GM19468 (cell line): Measurements from ENCODE around the gene CREBZF.
A peak's percentile ranks its signal among the peaks of the same experiment; 100 is the strongest.

Experiments
- ATAC-seq: cut with Tn5 transposase; IDR thresholded peaks from one replicate; pipeline ENCODE4 v1.9.1; 2021; ENCODE audit warnings: mild to moderate bottlenecking, moderate library complexity, moderate number of reproducible peaks; ENCODE audit not compliant: unreplicated experiment; ENCODE audit errors: extremely low read depth

The CREBZF gene, protein sequence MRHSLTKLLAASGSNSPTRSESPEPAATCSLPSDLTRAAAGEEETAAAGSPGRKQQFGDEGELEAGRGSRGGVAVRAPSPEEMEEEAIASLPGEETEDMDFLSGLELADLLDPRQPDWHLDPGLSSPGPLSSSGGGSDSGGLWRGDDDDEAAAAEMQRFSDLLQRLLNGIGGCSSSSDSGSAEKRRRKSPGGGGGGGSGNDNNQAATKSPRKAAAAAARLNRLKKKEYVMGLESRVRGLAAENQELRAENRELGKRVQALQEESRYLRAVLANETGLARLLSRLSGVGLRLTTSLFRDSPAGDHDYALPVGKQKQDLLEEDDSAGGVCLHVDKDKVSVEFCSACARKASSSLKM

DNA sequence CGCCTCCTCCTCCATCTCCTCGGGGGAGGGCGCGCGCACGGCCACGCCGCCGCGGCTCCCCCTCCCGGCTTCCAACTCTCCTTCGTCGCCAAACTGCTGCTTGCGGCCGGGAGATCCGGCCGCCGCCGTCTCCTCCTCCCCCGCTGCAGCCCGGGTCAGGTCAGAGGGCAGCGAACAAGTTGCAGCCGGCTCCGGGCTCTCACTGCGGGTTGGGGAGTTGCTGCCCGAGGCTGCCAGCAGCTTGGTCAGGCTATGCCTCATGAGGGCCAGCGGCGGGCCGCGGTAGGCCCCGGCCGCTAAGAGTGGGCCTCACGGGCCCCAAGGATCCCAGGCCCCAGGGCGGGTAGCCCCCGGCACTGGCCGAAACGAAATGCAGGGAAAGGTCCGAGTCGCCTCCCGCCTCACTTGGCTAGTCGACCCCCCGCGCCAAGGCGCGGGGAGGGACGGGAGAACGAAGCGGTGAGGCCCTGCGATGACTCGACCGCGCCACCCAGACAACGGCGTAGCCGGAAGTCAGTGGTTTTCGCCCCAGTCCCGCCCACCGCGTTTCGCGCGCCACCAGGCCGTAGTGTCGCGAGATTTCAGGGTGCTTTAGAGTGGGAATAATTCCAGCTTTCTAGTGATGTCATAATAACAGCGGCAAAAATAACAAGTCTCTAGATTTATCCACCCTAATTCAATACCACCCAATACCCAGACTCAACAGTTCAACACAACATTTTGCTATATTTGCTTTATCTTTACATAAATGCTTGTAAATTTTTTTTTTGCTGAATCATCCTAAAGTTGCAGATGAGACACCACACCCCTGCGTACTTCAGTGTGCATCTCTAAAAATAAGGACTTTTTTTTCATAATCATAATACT is at the start of gene CREBZF:
CREBZF (minus strand) TSS at position 515 of the 867 bp plus-strand sequence; CDS start at position 261, 254 bp downstream.
- peak; percentile 75 for ATAC-seq

DNA sequence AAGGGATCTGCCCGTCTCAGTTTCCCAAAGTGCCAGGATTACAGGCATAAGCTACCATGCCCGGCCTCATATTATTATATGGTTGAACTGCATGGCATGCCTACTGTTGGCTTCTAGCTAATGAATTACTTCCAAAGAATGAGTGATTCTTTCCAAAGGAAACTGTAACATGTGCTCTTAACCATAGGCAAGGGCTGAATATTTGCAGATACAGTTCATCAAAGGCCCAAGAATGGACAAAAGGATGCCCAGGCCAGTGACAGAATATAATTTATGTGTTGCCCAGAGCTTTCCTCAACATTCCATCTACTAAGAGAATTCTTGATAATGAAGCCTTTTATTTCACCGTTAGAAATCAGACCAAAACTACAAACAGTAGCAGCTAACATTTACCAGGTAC is 48.0 kb upstream of the CREBZF start:
- ATAC-seq = no peak

DNA sequence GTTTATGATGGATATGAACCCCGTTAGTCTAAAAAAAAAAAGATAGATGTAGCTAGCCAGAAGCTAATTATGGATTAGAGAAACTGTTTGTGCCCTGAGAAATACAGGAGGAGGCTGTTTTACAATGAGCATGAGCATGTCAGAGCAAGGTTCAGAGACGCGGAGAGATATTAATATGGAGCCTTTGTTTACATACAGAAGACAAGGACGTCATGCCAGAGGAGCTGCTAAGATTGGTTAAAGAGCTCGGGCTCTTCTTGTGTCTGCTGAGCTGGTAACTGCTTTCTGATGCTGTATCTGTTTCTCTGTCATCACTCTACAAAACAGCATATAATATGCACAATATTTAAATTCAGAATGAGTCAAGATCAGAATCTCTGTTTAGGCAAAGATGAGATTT is 46.0 kb upstream of the CREBZF start:
- no peak for ATAC-seq

DNA sequence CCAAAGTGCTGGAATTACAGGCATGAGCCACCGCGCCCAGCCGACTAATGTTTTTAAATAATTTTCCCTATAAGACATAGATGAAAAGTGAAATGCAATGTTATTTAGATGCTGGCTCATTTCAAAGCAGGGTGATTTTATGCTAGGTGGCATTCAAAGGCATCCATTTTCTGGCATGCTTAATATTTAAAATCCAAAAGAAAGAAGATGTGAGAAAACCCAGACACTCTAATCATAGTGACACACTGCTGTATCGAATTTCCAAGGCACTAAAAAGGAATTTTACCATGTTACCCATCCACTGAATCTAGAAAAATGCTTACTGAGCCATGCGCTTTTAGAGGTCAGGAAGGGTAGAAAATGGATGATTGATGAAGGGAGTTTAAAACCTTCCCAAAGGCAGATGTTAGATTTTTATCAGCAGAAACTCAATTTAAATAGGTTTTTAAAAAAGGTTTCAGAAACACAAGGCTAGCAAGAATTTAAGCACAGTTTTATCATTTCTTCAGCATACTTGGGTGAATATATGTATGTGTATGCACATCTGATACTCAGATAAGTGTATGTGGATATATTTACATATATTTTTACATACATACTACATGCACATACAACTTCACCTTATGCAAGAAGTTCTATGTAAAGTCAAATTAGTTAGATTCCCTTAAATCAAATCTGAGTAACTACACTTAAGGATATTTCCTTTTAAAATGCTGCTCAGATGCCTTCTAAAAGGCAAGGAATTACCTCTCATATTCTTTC is 45.2 kb upstream of the CREBZF start:
- ATAC-seq = no peak

DNA sequence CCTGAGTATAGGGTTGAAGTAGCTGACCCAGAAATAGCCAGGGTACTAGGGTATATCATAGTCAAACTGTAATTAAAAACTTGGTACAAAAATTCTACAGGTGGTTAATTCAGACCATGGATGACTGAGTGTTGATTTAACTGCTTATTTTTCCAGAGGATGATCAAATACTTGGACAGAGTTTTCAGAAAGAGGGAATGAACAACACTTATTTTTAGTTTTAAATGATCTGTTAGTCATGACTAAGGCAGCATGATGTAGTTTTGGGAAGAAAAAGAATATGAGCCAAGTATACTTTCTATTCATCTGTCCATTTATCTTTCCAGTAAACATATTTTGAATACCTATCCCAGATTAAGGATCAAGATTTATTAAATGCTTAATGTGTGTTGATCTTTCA is 40.9 kb upstream of the CREBZF start:
- no peak for ATAC-seq

DNA sequence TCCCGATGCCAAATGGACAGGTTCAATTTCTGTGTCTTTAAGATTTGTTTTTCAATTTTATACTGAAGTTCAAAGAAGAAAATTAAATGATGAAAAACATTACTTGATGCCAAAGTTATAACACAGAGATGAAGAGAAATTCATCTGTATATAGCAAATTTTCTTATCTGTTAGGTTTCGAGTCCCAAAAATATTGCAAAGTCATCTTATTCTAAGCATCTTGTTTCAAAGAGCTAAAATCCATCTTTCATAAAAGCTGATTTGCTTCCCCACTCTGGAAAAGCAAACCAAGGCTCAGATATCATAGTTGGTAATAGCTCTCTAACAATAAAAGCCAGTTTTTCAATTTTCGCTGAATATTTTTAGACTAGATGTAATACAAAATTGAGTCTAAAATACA is 40.0 kb upstream of the CREBZF start:
- ATAC-seq = no peak

DNA sequence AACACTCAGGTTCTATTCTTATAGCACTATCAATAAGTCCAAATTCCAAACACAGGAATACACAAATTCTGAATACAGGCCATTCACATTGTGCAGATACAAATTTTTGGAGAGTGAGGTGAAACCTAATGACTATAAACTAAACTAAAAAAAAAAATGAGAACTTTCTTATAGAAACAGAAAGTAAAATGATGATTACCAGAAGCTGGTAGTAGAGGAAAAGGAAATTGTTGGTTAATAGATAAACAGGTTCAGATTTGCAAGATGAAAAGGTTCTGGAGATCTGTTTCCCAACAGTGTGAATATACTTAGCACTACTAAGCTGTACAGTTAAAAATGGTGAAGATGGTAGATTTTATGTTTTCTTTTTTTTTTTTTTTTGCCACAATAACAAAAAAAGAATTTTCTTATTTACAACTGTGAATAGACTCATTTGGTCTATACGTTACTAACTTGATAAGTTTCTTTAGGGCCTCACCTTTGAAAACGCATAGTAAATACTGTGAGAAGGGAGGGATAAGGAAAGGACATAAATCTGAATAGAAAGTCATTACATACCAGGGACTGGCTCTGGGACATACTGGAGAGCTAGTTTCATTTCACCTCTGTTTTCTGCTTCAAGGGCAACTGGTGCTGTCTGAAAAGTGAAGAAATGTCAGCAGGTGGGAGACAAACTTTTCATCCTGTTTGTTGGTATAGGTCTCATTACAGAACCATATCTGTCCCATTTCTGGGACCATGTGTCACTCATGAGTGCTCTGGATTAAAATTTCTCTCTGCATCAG is 35.2 kb upstream of the CREBZF start:
- ATAC-seq = peak; percentile 44

DNA sequence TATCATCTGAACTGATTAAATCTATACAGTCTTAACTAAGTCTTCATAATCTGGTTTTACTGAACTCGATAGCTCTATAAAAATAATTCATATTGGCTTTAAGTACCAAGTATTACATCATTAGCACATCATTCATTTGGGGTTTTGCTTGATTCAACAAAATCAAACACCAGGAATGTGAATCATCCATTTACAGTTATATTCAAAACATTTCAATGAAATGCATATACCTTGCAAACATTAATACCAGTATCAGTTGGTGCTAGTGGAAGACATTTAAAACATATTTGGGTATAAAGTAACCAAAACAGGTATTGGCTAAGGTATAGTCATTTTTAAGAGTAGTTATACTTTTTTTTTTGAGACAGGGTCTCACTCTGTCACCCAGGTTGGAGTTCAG is 33.3 kb upstream of the CREBZF start:
- no peak for ATAC-seq

DNA sequence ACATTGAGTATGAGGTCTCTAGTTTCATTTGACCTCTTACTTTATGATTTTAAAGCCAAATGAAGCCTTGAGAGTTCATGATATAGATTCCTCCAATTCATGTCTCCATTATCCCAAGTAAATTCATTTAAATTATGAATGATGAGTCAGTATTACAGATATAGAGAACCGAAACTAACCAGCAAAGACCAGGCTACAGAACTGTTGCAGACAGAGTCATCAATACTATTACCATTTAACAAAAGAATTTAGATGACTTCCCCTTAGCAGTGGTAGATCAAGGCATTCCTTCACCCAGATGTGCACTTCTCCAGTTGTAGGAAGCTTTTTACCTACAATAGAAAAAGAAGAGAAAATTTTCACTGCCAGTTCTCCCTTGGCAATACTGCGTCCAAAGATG is 32.8 kb upstream of the CREBZF start:
- ATAC-seq = no peak

DNA sequence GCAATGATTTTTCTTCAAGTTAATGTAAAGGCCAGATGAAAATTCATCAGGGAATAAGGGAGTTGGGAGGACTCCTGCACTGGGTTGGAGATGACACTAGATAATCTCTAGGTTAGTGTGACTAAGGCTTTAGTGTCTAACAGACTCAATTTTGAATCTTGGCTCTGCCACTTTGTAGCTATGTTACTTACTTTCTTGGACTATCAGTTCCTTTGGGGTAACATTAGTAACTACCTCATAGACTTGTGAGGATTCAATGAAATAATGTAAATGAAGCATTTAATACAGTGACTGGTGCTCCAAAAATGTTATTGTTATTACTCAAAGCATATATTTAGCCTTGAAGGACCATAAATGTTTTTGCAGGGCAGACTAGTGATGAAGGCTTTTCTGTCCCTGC is 30.6 kb upstream of the CREBZF start:
- ATAC-seq = no peak

DNA sequence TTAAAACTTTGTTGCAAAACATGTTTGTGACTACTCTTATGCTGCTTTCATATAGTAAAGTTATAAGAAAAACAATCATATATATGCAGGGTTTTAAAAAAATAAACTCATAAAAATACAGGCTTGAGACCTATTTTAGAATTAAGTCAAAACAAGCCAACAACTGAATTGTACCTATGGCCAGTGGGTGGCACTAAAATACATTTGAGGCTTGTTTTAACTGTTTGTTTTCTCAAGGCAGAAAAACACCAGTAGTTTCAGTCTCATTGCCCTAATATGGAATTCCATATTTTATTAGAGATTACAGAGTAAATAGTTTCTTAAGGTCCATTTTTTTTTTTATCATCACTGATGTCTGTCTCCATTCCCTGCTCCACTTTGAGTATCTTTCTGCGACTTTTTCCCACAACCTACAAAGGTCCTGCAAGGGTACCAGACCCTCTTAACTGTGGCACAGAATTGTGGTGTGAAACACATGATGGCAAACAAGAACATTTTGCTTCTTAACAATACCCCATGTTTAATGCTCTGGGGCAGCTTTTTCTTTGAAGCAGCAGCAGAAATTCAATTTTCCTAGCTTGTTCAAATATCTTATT is 29.6 kb upstream of the CREBZF start:
- no peak for ATAC-seq

DNA sequence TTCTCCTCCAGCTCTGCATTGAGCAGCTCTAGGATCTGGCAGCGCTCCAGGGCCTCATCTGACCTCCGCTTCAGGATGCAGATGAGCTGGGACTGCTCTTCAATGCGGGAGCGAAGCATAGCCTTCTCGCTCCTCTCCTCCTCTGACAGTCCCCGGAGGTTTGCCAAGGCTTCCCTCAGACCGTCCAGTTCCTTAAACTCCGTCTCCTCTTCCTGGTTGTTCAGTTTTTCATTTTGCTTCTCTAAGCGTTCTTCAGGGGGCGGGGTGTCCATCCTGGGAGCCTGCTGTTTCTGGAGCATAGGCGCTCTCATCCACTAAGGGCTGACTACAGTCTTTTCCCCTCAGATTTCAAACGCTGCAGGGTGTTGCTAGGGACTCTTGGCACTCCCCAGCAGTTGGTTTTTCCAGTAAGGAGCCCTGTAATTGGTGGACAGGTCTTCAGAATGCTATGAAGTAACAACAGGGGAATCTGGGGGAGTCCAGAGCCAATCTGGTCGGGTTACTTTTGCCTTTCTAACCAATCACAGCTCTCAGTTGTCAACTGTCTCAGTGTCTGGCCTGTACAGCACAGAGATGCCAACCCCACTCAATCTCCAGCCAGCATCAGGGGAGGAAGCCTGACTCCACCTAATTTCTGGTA is 21.0 kb upstream of the CREBZF start, which contains the start of gene CCDC89:
CCDC89 (minus strand) TSS at position 376 of the 640 bp plus-strand sequence; CDS start at position 311, 65 bp downstream.
- ATAC-seq = no peak

DNA sequence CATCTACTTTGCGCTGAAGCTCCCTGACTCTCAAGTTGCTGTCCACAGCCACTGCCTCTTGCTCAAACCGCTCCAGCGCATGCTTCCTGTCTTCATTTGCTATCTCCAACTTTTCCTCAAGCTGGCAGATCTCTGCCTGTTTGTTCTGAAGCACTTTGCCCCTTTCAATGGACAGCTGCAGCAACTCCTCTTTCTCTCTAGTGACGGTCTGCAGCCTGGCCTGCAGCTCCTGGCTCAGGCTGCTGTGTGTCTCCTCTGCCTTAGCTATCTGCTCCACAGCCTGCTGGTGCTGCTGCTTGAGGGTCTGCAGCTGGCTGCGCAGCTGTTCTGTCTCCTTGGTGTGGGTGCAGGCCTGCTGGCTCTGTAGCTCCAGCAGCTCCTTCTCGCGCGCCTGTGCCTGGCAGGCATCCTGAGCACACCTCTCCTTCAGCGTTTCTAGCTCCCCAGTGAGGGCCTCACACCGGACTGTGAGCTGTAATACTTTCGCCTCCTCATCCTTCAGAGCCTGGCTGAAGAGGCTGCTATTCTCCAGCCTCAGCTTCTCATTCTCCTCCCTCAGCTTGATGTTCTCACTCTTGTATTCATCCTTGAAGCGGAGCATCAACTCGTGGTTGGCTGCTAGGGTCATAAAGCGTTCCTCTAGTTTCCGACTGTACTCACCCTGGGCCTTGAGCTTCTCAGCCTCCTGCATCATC is 20.3 kb upstream of the CREBZF start:
- ATAC-seq = no peak

DNA sequence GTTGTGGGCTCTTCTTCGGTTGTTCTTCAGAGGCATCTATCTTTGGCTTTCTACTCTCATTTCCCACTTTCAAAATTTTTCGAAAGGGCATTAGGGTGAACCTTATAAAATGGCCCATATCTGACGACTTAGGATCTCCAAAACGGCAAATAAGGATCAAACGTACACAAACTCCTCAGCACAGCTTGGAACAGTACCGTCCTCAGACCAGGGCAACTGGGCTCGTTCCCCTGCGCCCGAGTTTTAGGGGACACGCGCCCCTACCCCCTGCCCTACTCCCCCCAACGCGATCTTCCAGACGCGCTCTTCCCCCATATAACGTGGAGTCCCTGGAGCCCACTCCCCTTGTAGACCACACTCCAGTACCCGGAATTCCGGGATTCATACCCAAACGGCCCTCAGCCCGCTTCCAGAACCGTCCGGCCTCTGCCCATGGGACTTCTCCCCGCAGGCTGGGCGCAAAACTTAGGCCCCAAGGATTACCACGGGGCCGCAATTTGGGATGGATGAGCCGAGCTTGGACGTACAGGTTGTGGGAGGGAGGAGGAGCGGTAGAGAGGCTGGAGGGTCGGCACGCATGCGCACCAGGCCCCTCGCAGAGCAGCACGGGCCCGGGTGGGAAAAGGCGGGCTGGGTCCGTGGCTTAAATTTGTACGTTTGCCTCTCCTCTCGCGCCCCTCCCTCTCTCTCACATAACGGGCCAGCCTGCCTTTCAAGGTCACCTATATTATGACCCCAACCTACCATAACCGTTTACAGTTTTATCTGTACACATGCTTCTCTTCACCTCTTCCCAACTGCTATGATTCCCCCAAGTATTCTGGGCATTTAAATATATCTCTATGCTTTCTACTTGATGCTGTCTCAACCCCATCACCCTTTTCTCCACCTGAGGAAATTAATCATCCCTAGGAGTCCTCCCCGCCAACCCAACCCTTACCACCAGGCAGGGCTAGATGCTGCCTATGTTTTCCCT is 17.7 kb upstream of the CREBZF start:
- no peak for ATAC-seq

DNA sequence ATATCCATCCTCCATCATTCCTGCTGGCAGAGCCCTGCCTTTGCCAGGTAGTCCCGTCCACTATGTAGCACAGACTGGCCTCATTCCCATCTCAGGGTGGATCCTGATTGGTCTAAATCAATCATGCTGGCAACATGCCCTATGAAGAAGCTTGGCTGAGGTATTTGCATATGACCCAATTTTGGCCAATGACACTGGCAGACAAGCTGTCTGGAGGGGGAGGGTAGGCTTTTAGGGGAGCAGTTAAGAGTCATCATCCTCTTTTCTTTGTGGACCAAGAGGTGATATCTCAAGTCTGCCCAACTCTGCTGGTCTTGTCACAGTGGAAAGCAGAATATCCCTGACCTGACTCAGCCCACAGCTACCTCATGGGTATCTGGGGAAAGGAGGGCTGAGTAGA is 16.0 kb upstream of the CREBZF start:
- ATAC-seq = no peak

DNA sequence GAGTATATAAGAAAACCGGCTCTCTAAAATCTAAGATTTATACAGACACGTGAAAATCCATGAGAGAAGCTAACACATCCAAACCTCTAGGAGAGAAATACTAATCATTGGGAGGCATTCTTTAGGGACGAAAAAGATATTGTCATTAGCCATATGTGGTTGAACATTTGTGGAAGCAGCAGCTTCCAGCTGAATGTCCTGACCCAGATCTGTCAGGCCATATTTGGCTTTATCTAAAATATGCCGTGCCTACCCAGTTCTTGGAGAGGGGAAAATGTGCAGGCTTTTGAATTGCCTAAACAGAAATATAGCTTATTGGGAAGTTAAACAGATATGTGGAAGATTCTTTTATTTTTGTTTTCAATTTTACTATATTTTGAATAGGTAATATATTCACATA is 14.6 kb upstream of the CREBZF start:
- ATAC-seq = no peak

DNA sequence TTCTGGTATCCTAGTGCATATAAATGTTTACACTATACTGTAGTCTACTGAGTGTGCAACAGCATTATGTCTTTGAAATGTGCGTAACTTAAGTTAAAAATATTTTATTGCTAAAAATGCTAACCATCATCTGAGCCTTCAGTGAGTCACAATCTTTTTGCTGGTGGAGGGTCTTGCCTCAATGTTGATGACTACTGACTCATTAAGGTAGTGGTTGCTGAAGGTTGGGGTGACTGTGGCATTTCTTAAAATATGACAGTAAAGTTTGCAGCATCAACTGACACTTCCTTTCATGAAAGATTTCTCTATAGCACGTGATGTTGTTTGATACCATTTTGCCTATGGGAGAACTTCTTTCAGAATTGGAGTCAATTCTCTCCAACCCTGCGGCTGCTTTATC is 8.5 kb upstream of the CREBZF start:
- no peak for ATAC-seq
